CD14-positive monocyte (primary cell): ENCODE measurements around the gene CYP3A5. TPM values are rescaled to one million over a fixed set of nuclear protein-coding genes. Genes with fewer than 3 reads are reported as not detected.

Experiments
- DNase-seq, 3 donors: peaks; one replicate each; pipeline ENCODE4 v3.0.0-alpha.2; 2011 to 2022
- H2AFZ ChIP-seq: 2 replicates; pipeline ENCODE4 v1.6.0; 2012; ENCODE audit warnings: mild to moderate bottlenecking, low read depth, low read length, inconsistent platforms; ENCODE audit not compliant: insufficient read depth, poor library complexity, severe bottlenecking
- H3K27ac ChIP-seq, 2 donors: 1 replicate in 1 of 2; 2 replicates in 1 of 2; pipeline ENCODE4 v1.5.1; 2012 to 2013; ENCODE audit warnings: low read length in 2 of 2, control low read depth in 1 of 2, inconsistent platforms in 1 of 2, low read depth in 1 of 2, mild to moderate bottlenecking in 1 of 2
- H3K27me3 ChIP-seq, 2 donors: one replicate each; pipeline versions ENCODE4 v1.6.0 to v1.6.1; 2011 to 2013; ENCODE audit warnings: low read length in 2 of 2; ENCODE audit not compliant: control insufficient read depth in 2 of 2, insufficient read depth in 2 of 2
- H3K36me3 ChIP-seq, 2 donors: replicated peaks in 1 of 2; 1 replicate in 1 of 2; 2 replicates in 1 of 2; pipeline versions ENCODE4 v1.5.1 to v1.6.1; 2012 to 2013; ENCODE audit warnings: low read length in 2 of 2, control low read depth in 1 of 2, inconsistent platforms in 1 of 2, mild to moderate bottlenecking in 1 of 2; ENCODE audit not compliant: insufficient read depth in 2 of 2, control insufficient read depth in 1 of 2
- H3K4me1 ChIP-seq, 2 donors: 1 replicate in 1 of 2; 2 replicates in 1 of 2; pipeline versions ENCODE4 v1.5.1 to v1.6.1; 2012 to 2013; ENCODE audit warnings: low read length in 2 of 2, control low read depth in 1 of 2, inconsistent platforms in 1 of 2, mild to moderate bottlenecking in 1 of 2, moderate library complexity in 1 of 2; ENCODE audit not compliant: insufficient read depth in 2 of 2, control insufficient read depth in 1 of 2
- H3K4me2 ChIP-seq: replicated peaks from 2 replicates; pipeline ENCODE3; 2012; ENCODE audit warnings: low read length, moderate library complexity, mild to moderate bottlenecking; ENCODE audit not compliant: poor library complexity, severe bottlenecking; ENCODE audit errors: extremely low read depth
- H3K4me3 ChIP-seq, 3 experiments: fragments of 200-600 bp in 1 of 3; sonication (generic) in 1 of 3; replicated peaks in 1 of 3; 1 replicate in 2 of 3; 2 replicates in 1 of 3; pipeline ENCODE4 v1.5.1; 2011 to 2013; ENCODE audit warnings: low read length in 3 of 3, mild to moderate bottlenecking in 3 of 3, control low read depth in 2 of 3, low read depth in 2 of 3, inconsistent platforms in 1 of 3, moderate library complexity in 1 of 3
- H3K79me2 ChIP-seq: 2 replicates; pipeline ENCODE4 v1.6.0; 2012; ENCODE audit warnings: mild to moderate bottlenecking, control low read depth, inconsistent platforms, low read length, moderate library complexity; ENCODE audit not compliant: insufficient read depth
- H3K9ac ChIP-seq: 2 replicates; pipeline ENCODE4 v1.6.0; 2017; ENCODE audit warnings: low read length, mild to moderate bottlenecking; ENCODE audit not compliant: insufficient read depth, poor library complexity, severe bottlenecking
- H3K9me3 ChIP-seq, 2 donors: replicated peaks in 1 of 2; 1 replicate in 1 of 2; 2 replicates in 1 of 2; pipeline versions ENCODE4 v1.5.1 to v1.6.1; 2012 to 2013; ENCODE audit warnings: low read length in 2 of 2, control low read depth in 1 of 2; ENCODE audit not compliant: control insufficient read depth in 1 of 2, insufficient read depth in 1 of 2
- H4K20me1 ChIP-seq: 2 replicates; pipeline ENCODE4 v1.6.0; 2012; ENCODE audit warnings: mild to moderate bottlenecking, low read length, control low read depth, moderate library complexity; ENCODE audit not compliant: insufficient read depth
- H3K27ac Mint-ChIP-seq, 7 donors: one replicate each; pipeline ENCODE4 v1.8.0; 2020; ENCODE audit warnings: mild to moderate bottlenecking in 7 of 7, mixed read lengths in 7 of 7, moderate library complexity in 6 of 7, inconsistent platforms in 2 of 7
- H3K27me3 Mint-ChIP-seq, 3 donors: one replicate each; pipeline ENCODE4 v1.8.0; 2021 to 2022; ENCODE audit warnings: low read depth in 3 of 3, mild to moderate bottlenecking in 3 of 3, mixed read lengths in 3 of 3, moderate library complexity in 3 of 3, inconsistent platforms in 1 of 3
- H3K36me3 Mint-ChIP-seq, 2 donors: one replicate each; pipeline ENCODE4 v1.8.0; 2020; ENCODE audit warnings: mixed read lengths in 2 of 2, inconsistent platforms in 1 of 2, mild to moderate bottlenecking in 1 of 2
- H3K4me1 Mint-ChIP-seq: one replicate; pipeline ENCODE4 v1.8.0; 2020; ENCODE audit warnings: mild to moderate bottlenecking, mixed read lengths
- H3K4me3 Mint-ChIP-seq, 2 donors: one replicate each; pipeline ENCODE4 v1.8.0; 2020; ENCODE audit warnings: mild to moderate bottlenecking in 2 of 2, mixed read lengths in 2 of 2, moderate library complexity in 1 of 2
- H3K9me3 Mint-ChIP-seq, 7 donors: one replicate each; pipeline ENCODE4 v1.8.0; 2020 to 2022; ENCODE audit warnings: mixed read lengths in 7 of 7, mild to moderate bottlenecking in 6 of 7, moderate library complexity in 6 of 7, inconsistent platforms in 2 of 7
- CTCF ChIP-seq: fragments of 200-600 bp; IDR thresholded peaks from one replicate; pipeline ENCODE4 v1.8.0; 2022; ENCODE audit warnings: antibody characterized with exemption, mild to moderate bottlenecking
- WGBS: methylation state at CpG from one replicate; pipeline ENCODE4 v1.1.5; 2013; ENCODE audit warnings: missing lambda C conversion rate; ENCODE audit not compliant: insufficient coverage; 5-methylcytosine and 5-hydroxymethylcytosine counted together
- intact Hi-C, 2 donors: fragments of 100-400 bp; cut with micrococcal nuclease; formaldehyde crosslinking; loops; one replicate each; pipeline versions ENCODE4 v1.15.0 to v1.15.1; 2023
- polyA plus RNA-seq, 3 donors: library from polyadenylated mRNA; depleted of rRNA in 1 of 3; unstranded in 2 of 3; stranded (reverse) in 1 of 3; fragments of 300-500 nt in 2 of 3; fragments of >200 nt in 1 of 3; fragmentation: Illumina TruSeq in 2 of 3; gene quantifications; 1 replicate in 2 of 3; 2 replicates in 1 of 3; pipeline ENCODE4 v1.2.3, GENCODE V29; 2012 to 2021

CYP3A5 gene
- polyA plus RNA-seq, 3 donors, result 0.05 TPM; not detected in 2

GRCh38 chr7:99615989-99616358 lies 63.8 kb downstream of the CYP3A5 start:
- Histone ChIP-seq H3K79me2 (peaks cover 16% of the 10 kb centered on the region), H3K27me3 (peaks cover 2 to 13% of the 10 kb centered on the region in 2 donors), H3K4me2 (peak overlapping the region; percentile 99), H3K9me3 (no peaks in the 10 kb centered on the region), H3K9ac (peak overlapping the region; percentile 96), H2AFZ (peak overlapping the region; percentile 100), H3K27ac (peak overlapping the region; percentile 50 to 90), H3K4me1 (peaks cover 13 to 20% of the 10 kb centered on the region in 2 donors), H3K36me3 (peaks cover 22 to 28% of the 10 kb centered on the region in 2 donors), H3K4me3 (peak overlapping the region in 2 of 3 experiments; percentile 62 to 99), H4K20me1 (peaks cover 1% of the 10 kb centered on the region)
- peaks cover 27% of the 10 kb centered on the region in 2 donors for H3K36me3 Mint-ChIP-seq
- H3K27ac Mint-ChIP-seq, result peak overlapping the region in 5 of 7 donors; percentile 79 to 93 (median 88)
- H3K4me3 Mint-ChIP-seq, result peak overlapping the region; percentile 97
- no peak for DNase-seq
- H3K4me1 Mint-ChIP-seq, result peaks cover 22% of the 10 kb centered on the region
- TF ChIP-seq CTCF, result no peak
- peaks cover 0 to 11% (median 2%) of the 10 kb centered on the region in 7 donors for H3K9me3 Mint-ChIP-seq
- 92% methylated on average over 1 of the region's 5 CpGs for WGBS
- H3K27me3 Mint-ChIP-seq, result peaks cover 7 to 20% (median 14%) of the 10 kb centered on the region in 3 donors
- intact Hi-C loops, result loop anchor here (5.0 kb wide), 2 partner anchors 59 to 114 kb away; partner anchors contain the start of genes ZKSCAN5 (in 1 of the 2), ZNF394 (in 1 of the 2) and ZNF655 (in 1 of the 2)

DNA sequence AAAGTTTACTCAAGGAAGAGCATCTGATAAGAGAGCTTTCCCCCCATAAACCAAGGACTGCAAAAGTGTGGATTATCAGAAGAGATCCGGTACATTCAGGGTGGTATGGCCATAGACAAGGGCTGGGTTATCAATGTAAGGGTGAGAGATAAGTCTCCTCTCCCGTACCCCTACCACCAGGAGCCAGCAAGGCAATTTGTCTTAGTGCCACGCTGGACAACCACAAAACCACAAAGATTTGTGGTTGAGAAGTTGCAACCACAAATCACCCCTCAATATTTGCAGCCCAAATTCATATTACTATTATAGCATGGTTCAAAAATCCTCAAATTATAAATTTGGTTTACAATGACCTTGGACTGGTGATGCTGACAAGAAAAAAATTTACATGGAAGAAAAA lies 65.3 kb downstream of the CYP3A5 start:
- peaks cover 13 to 20% of the 10 kb centered on the region in 2 donors for H3K4me1 ChIP-seq
- no peak overlapping the region for H3K27ac ChIP-seq
- no peak overlapping the region for H3K27ac Mint-ChIP-seq
- peaks cover 22% of the 10 kb centered on the region for H3K4me1 Mint-ChIP-seq
- WGBS, result no CpG with 5 or more reads among the region's 3 CpGs
- H3K4me3 Mint-ChIP-seq, result peak overlapping the region in 1 of 2 donors; percentile 12
- no peak for TF ChIP-seq CTCF
- peaks cover 0 to 11% (median 2%) of the 10 kb centered on the region in 7 donors for H3K9me3 Mint-ChIP-seq
- H3K36me3 ChIP-seq, result peaks cover 8 to 13% of the 10 kb centered on the region in 2 donors
- H3K36me3 Mint-ChIP-seq, result peaks cover 13% of the 10 kb centered on the region in 2 donors
- H3K4me3 ChIP-seq, result no peak overlapping the region
- H3K27me3 Mint-ChIP-seq, result peaks cover 9 to 24% (median 23%) of the 10 kb centered on the region in 3 donors
- intact Hi-C loops, result no loop called here
- H4K20me1 ChIP-seq, result no peaks in the 10 kb centered on the region
- H3K27me3 ChIP-seq, result peaks cover 2 to 13% of the 10 kb centered on the region in 2 donors
- peaks cover 16% of the 10 kb centered on the region for H3K79me2 ChIP-seq
- H3K4me2 ChIP-seq, result no peak overlapping the region
- no peak overlapping the region for H3K9ac ChIP-seq
- H3K9me3 ChIP-seq, result no peaks in the 10 kb centered on the region
- no peak for DNase-seq
- peak overlapping the region; percentile 100 for H2AFZ ChIP-seq
